ENCODE measurements around the gene C14orf180.

The C14orf180 gene

DNA sequence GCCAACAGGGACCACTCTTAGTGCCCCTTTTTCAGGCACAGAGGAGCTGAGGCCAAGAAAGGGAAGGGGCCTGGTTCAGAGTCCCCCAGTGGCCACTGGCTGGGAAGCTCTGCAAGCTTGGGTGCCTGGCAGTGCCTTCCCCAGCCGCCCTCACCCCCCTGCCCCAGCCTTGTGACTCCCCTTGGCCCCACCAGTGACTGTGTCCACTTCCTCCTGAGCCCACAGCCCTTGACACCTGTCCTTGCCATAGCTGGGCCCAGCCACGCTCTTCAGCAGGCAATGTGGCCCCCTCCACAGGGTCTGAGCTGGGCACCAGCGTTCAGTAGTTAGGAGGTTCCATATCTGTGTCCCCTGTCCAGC, 19.0 kb upstream of the C14orf180 start:
- CTCF ChIA-PET, result interaction anchor here (0.6 to 0.8 kb wide), 3 partner anchors 48 to 374 kb away, joined by 3 to 4 read pairs (median 3); no protein-coding TSS in a partner anchor

DNA sequence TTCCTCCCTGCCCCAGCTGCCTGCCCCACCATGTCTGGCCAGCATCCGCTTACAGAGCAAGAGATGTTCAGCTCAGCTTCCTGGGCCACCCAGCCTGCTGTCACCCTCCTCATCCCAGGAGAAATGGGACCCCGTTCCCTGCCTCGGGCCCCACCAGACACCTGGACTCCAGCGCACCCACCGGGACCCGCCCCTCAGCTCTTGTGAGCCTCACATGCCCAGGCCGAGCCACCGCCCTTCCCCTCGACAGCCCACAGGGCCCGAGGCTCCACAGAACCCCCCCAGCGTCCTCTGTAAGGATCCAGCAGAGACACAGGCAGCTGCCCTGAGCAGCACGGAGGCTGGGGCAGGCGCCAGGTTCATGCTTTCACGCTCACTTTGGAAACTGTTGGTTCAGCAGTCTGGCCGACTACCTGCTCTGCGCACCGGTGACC, 18.4 kb upstream of the C14orf180 start:
- POLR2A ChIA-PET, result no interaction called here
- H3K27ac ChIP-seq (ENCODE audit: extremely low read depth, low read depth, low read length), result no peak overlapping the region
- H3K9me3 ChIP-seq (ENCODE audit: control insufficient read depth, insufficient read depth, low read depth, low read length), result no peaks in the 10 kb centered on the region
- CTCF ChIA-PET, result interaction anchor here (0.6 to 0.8 kb wide), 3 partner anchors 49 to 423 kb away, joined by 3 to 5 read pairs (median 3); no protein-coding TSS in a partner anchor
- TF ChIP-seq ZNF529 (tag by site-specific recombination; IDR thresholded peaks at IDR 0.05; ENCODE audit: insufficient replicate concordance) (no peak), ZNF707 (tag by site-specific recombination; IDR thresholded peaks at IDR 0.05) (no peak), ZNF747 (tag by site-specific recombination; IDR thresholded peaks at IDR 0.05) (no peak), YY1 (tag by site-specific recombination; IDR thresholded peaks at IDR 0.05) (no peak), SCRT1 (tag by site-specific recombination; IDR thresholded peaks at IDR 0.05; ENCODE audit: borderline replicate concordance) (no peak), MYNN (tag by site-specific recombination; IDR thresholded peaks at IDR 0.05; ENCODE audit: borderline replicate concordance) (no peak), ZNF514 (tag by site-specific recombination; IDR thresholded peaks at IDR 0.05) (no peak), ZSCAN5A (tag by site-specific recombination; IDR thresholded peaks at IDR 0.05) (no peak), ATF2 (tag by site-specific recombination; IDR thresholded peaks at IDR 0.05; ENCODE audit: low read depth) (no peak), ZNF701 (tag by site-specific recombination; IDR thresholded peaks at IDR 0.05) (no peak)
- TF ChIP-seq, protein P1, sequence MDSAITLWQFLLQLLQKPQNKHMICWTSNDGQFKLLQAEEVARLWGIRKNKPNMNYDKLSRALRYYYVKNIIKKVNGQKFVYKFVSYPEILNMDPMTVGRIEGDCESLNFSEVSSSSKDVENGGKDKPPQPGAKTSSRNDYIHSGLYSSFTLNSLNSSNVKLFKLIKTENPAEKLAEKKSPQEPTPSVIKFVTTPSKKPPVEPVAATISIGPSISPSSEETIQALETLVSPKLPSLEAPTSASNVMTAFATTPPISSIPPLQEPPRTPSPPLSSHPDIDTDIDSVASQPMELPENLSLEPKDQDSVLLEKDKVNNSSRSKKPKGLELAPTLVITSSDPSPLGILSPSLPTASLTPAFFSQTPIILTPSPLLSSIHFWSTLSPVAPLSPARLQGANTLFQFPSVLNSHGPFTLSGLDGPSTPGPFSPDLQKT (IDR thresholded peaks at IDR 0.05; ENCODE audit: borderline replicate concordance, low read depth, low read length), result no peak
- no peaks in the 10 kb centered on the region for H3K36me3 ChIP-seq (ENCODE audit: control insufficient read depth in 2 of 2, insufficient read depth in 1 of 2, low read length in 2 of 2)
- no peaks in the 10 kb centered on the region for H3K4me1 ChIP-seq (ENCODE audit: control insufficient read depth, insufficient read depth, low read length)
- no peak overlapping the region for H3K4me3 ChIP-seq (ENCODE audit: low read depth, low read length)

More for the DNA sequence above, 19.0 kb upstream of the C14orf180 start:
- TF ChIP-seq, protein P2, sequence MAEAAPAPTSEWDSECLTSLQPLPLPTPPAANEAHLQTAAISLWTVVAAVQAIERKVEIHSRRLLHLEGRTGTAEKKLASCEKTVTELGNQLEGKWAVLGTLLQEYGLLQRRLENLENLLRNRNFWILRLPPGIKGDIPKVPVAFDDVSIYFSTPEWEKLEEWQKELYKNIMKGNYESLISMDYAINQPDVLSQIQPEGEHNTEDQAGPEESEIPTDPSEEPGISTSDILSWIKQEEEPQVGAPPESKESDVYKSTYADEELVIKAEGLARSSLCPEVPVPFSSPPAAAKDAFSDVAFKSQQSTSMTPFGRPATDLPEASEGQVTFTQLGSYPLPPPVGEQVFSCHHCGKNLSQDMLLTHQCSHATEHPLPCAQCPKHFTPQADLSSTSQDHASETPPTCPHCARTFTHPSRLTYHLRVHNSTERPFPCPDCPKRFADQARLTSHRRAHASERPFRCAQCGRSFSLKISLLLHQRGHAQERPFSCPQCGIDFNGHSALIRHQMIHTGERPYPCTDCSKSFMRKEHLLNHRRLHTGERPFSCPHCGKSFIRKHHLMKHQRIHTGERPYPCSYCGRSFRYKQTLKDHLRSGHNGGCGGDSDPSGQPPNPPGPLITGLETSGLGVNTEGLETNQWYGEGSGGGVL (tag by site-specific recombination; IDR thresholded peaks at IDR 0.05), result no peak
- no peak for TF ChIP-seq ZNF394 (tag by site-specific recombination; IDR thresholded peaks at IDR 0.05; ENCODE audit: borderline replicate concordance)
- TF ChIP-seq ZNF513 (tag by site-specific recombination; IDR thresholded peaks at IDR 0.05), result no peak
- TF ChIP-seq ZNF175 (tag by site-specific recombination; IDR thresholded peaks at IDR 0.05), result no peak
- no peak for TF ChIP-seq ZNF248 (tag by site-specific recombination; IDR thresholded peaks at IDR 0.05)
- TF ChIP-seq OSR2 (tag by site-specific recombination; IDR thresholded peaks at IDR 0.05), result no peak
- Histone ChIP-seq H3K36me3 (ENCODE audit: control insufficient read depth in 2 of 2, insufficient read depth in 1 of 2, low read length in 2 of 2) (no peaks in the 10 kb centered on the region), H3K9me3 (ENCODE audit: control insufficient read depth, insufficient read depth, low read depth, low read length) (no peaks in the 10 kb centered on the region), H3K4me3 (ENCODE audit: low read depth, low read length) (no peak overlapping the region), H3K4me1 (ENCODE audit: control insufficient read depth, insufficient read depth, low read length) (no peaks in the 10 kb centered on the region), H3K27ac (ENCODE audit: extremely low read depth, low read depth, low read length) (no peak overlapping the region)
- POLR2A ChIA-PET, result no interaction called here
